SK-N-SH (cell line): ENCODE data around the gene FUT2. TPM values are rescaled to one million over a fixed set of nuclear protein-coding genes. Genes with fewer than 3 reads are reported as not detected.
A peak's percentile ranks its signal among the peaks of the same experiment; 100 is the strongest.

Source experiments
- CTCF ChIA-PET: fragments of 300-600, 350-600 bp; formaldehyde crosslinking; extraction: SDS; loops from one replicate; lab custom pipeline; 2021; lab: Yijun Ruan, JAX
- POLR2A ChIA-PET: fragments of 350-600 bp; sonication (Branson Sonifier 250); formaldehyde crosslinking; extraction: SDS; loops from one replicate; lab custom pipeline; 2020; ENCODE audit warnings: antibody characterized with exemption, inconsistent platforms; lab: Yijun Ruan, JAX
- DNase-seq: peaks from one replicate; pipeline ENCODE4 v3.0.0; 2012
- H2AFZ ChIP-seq: fragments of 200-600 bp; sonication (generic); 2 replicates; pipeline ENCODE4 v1.8.1; 2016; ENCODE audit warnings: antibody characterized with exemption, mild to moderate bottlenecking, low read depth
- H3F3A ChIP-seq: fragments of 200-600 bp; sonication (generic); replicated peaks from 2 replicates; pipeline ENCODE3; 2016; ENCODE audit warnings: antibody characterized with exemption, mild to moderate bottlenecking; ENCODE audit not compliant: insufficient read depth
- H3K27ac ChIP-seq, 2 experiments: fragments of 200-500 bp in 1 of 2; fragments of 200-600 bp in 1 of 2; sonication (Bioruptor generic) in 1 of 2; sonication (generic), shearing (Covaris generic) in 1 of 2; 2 replicates each; pipeline versions ENCODE4 v1.5.1 to v1.6.1; 2014 to 2016; ENCODE audit warnings: low read depth in 2 of 2, inconsistent platforms in 1 of 2, low read length in 1 of 2, mild to moderate bottlenecking in 1 of 2, mixed read lengths in 1 of 2
- H3K27me3 ChIP-seq: fragments of 200-600 bp; sonication (generic), shearing (Covaris generic); 2 replicates; pipeline ENCODE4 v1.6.1; 2016; ENCODE audit warnings: mixed run types; ENCODE audit not compliant: insufficient read depth
- H3K36me3 ChIP-seq, 2 experiments: fragments of 200-500 bp in 1 of 2; fragments of 200-600 bp in 1 of 2; sonication (Bioruptor generic) in 1 of 2; sonication (generic) in 1 of 2; replicated peaks in 1 of 2; 2 replicates each; pipeline versions ENCODE3 to v1.5.1; 2014 to 2016; ENCODE audit warnings: low read length in 1 of 2, mild to moderate bottlenecking in 1 of 2; ENCODE audit not compliant: insufficient read depth in 2 of 2, control insufficient read depth in 1 of 2
- H3K4me1 ChIP-seq, 2 experiments: fragments of 200-500 bp in 1 of 2; fragments of 200-600 bp in 1 of 2; sonication (Bioruptor generic) in 1 of 2; sonication (generic), shearing (Covaris generic) in 1 of 2; 2 replicates each; pipeline versions ENCODE4 v1.5.1 to v1.6.1; 2014 to 2016; ENCODE audit warnings: low read depth in 1 of 2, low read length in 1 of 2, mixed run types in 1 of 2; ENCODE audit not compliant: insufficient read depth in 2 of 2, control insufficient read depth in 1 of 2
- H3K4me2 ChIP-seq: fragments of 200-600 bp; sonication (generic), shearing (Covaris generic); 2 replicates; pipeline ENCODE4 v1.6.1; 2017; ENCODE audit warnings: mixed run types
- H3K4me3 ChIP-seq, 2 experiments: fragments of 200-500 bp in 1 of 2; fragments of 200-600 bp in 1 of 2; sonication (Bioruptor generic) in 1 of 2; sonication (generic), shearing (Covaris generic) in 1 of 2; 2 replicates each; pipeline versions ENCODE4 v1.5.1 to v1.8.1; 2014 to 2016; ENCODE audit warnings: low read depth in 2 of 2, inconsistent platforms in 1 of 2, low read length in 1 of 2, mild to moderate bottlenecking in 1 of 2, mixed read lengths in 1 of 2, moderate library complexity in 1 of 2
- H3K79me2 ChIP-seq: fragments of 200-600 bp; sonication (generic); 2 replicates; pipeline ENCODE4 v1.8.1; 2017; ENCODE audit warnings: mild to moderate bottlenecking; ENCODE audit not compliant: insufficient read depth
- H3K9ac ChIP-seq: fragments of 200-600 bp; sonication (generic); 2 replicates; pipeline ENCODE4 v1.6.1; 2017; ENCODE audit warnings: mixed run types
- H3K9me2 ChIP-seq: fragments of 200-600 bp; sonication (generic); 2 replicates; pipeline ENCODE4 v1.6.1; 2017; ENCODE audit warnings: mixed run types
- H3K9me3 ChIP-seq: fragments of 200-600 bp; sonication (generic); 2 replicates; pipeline ENCODE4 v1.6.1; 2017; ENCODE audit warnings: mixed run types, mild to moderate bottlenecking, moderate library complexity
- H4K20me1 ChIP-seq: fragments of 200-600 bp; sonication (generic); 2 replicates; pipeline ENCODE4 v1.6.1; 2017; ENCODE audit warnings: mild to moderate bottlenecking, mixed run types; ENCODE audit not compliant: insufficient read depth
- EP300 ChIP-seq, 2 experiments: IDR thresholded peaks; 2 replicates each; pipeline versions ENCODE4 v1.4.0 to v1.6.1; 2012; ENCODE audit warnings: borderline replicate concordance in 1 of 2, low read depth in 1 of 2, low read length in 1 of 2
- IRF3 ChIP-seq: fragments of 150-350 bp; IDR thresholded peaks from 2 replicates; pipeline ENCODE4 v1.6.1; 2016; ENCODE audit warnings: mild to moderate bottlenecking, low read depth, low read length
- PBX3 ChIP-seq: IDR thresholded peaks from 2 replicates; pipeline ENCODE4; 2012
- REST ChIP-seq: IDR thresholded peaks from 2 replicates; pipeline ENCODE4 v1.6.1; 2012; ENCODE audit warnings: mild to moderate bottlenecking, low read depth, low read length, moderate library complexity
- SMC3 ChIP-seq: IDR thresholded peaks from 2 replicates; pipeline ENCODE4 v1.6.1; 2012; ENCODE audit warnings: low read depth, low read length, improper control_type of control experiment
- WGBS: methylation state at CpG from one replicate; pipeline ENCODE4 v1.1.6; 2017; ENCODE audit warnings: low lambda C conversion rate; 5-methylcytosine and 5-hydroxymethylcytosine counted together
- polyA plus RNA-seq, 3 experiments: library from polyadenylated mRNA; depleted of rRNA; stranded (reverse); fragments of >200 nt; gene quantifications; 2 replicates each; pipeline ENCODE4 v1.2.3, GENCODE V29; 2012

The FUT2 gene
- polyA plus RNA-seq, 1 of the 3 experiments (the other 2 are of a cell fraction): not detected

DNA sequence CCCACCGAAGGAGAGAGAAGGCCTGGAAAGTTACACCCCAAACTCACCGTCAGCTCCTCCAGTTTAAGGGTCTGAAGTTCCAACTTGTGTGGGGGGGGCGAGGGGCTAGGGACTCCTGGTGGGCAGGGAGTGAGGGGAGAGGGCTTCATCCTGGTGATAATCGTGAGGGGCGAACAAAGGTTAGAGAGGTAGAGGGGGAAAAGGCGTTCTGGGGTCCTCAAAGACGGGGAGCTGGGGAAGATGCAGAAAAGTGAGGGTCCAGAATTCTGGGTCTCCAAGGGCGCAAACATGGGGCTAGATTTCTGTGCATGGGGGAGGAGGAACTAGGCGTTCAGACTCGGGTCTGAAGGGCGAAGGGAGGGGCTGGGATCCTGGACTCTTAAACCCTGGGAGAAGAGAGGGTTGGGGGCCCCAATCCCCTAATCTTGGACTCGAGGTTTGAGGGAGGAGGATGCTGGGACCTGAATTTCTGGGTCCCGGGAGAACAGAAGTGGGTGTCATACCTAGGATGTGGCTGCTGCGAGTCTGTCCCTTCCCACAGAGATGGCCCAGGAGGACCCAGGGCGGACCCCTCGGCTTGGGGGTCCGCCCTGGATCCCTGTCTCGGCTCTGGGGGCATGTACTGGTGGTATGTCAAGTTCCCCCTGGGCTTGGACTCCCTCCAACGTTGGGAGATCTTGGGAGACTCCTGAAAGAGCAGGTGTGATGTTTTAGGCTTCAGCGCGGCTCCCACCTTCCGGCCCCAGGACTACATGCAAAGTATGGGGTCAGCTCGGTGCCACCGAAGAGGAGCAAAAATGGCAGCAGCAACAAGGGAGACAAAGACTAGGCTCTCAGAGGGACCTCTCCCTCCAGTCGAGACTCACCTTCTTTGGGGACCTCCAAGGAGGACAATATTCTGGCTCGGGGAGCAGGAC lies 19.2 kb downstream of the FUT2 start (continued):
- TF ChIP-seq IRF3 (no peak), REST (no peak)

DNA sequence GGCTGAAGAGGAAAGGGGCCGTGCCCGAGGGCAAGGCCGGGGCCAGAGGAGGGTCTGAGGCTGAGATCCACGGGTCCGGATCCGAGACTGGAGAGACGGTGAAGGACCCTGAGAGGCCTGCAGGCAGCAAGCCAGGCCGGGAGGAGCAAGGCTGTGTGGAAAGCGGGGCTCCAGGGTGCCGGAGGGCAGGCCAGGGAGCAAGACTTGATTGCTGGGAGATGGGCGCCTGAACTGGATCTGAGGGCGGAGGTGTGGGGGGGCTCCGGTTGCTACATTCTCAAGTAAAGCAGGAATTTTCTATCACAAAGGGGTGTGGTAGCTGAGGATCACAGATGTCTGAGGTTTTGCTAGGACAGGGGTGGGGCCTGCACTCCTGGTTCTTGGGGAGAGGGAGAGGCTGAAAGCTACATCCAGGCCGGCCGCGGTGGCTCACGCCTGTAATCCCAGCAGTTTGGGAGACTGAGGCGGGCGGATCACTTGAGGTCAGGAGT lies 20.0 kb downstream of the FUT2 start:
- Histone ChIP-seq H3K4me2 (peak overlapping the region; percentile 95; the same call in 1 of the 2 replicates), H2AFZ (no peak overlapping the region), H3K27me3 (no peaks in the 10 kb centered on the region)
- 89% methylated on average over 18 of the region's 19 CpGs for WGBS
- CTCF ChIA-PET: interaction anchor here (1.4 to 4.5 kb wide), 5 partner anchors 23 to 73 kb away, joined by 4 to 30 read pairs (median 7); partner anchors contain the start of gene CA11
- POLR2A ChIA-PET: interaction anchor here (1.0 to 2.4 kb wide), 2 partner anchors 18 to 23 kb away, joined by 3 to 11 read pairs; no protein-coding TSS in a partner anchor
- TF ChIP-seq EP300 (IDR thresholded peaks at IDR 0.05; ENCODE audit: borderline replicate concordance in 1 of 2, low read depth in 1 of 2, low read length in 1 of 2) (no peak), SMC3 (no peak), PBX3 (no peak)
- TF ChIP-seq, all 33 proteins: peak for 0
- peak overlapping the region in 1 of 2 experiments; percentile 85; a peak in 1 of 4 replicates for H3K27ac ChIP-seq
- H3F3A ChIP-seq: peaks cover 4% of the 10 kb centered on the region
- DNase-seq: no peak
- no peaks in the 10 kb centered on the region for H3K36me3 ChIP-seq
- no peak overlapping the region; a peak in 1 of 4 replicates for H3K4me3 ChIP-seq
- H3K4me1 ChIP-seq: peaks cover 8 to 34% of the 10 kb centered on the region in 2 experiments; a peak in 2 of 4 replicates
- H3K79me2 ChIP-seq: peaks cover 17% of the 10 kb centered on the region
- H3K9me3 ChIP-seq: no peaks in the 10 kb centered on the region
- H4K20me1 ChIP-seq: no peaks in the 10 kb centered on the region
- no peaks in the 10 kb centered on the region for H3K9me2 ChIP-seq
- H3K9ac ChIP-seq: no peak overlapping the region
